HEK293 (cell line): ENCODE results near the gene ENDOV.

Experiments used
- EGR2 ChIP-seq: fragments of 450-650 bp; formaldehyde crosslinking; IDR thresholded peaks from 2 replicates; pipeline ENCODE4 v1.5.1; 2016; ENCODE audit warnings: low read depth, missing biosample characterization, missing genetic modification characterization
- FEZF1 ChIP-seq: fragments of 450-650 bp; formaldehyde crosslinking; IDR thresholded peaks from 2 replicates; pipeline ENCODE4 v1.5.1; 2016; ENCODE audit warnings: missing biosample characterization, missing genetic modification characterization
- WT1 ChIP-seq: fragments of 450-650 bp; formaldehyde crosslinking; IDR thresholded peaks from 2 replicates; pipeline ENCODE4 v1.5.1; 2016; ENCODE audit warnings: missing biosample characterization, missing genetic modification characterization
- YY2 ChIP-seq: fragments of 450-650 bp; formaldehyde crosslinking; IDR thresholded peaks from 2 replicates; pipeline ENCODE4 v1.5.1; 2016; ENCODE audit warnings: missing biosample characterization, missing genetic modification characterization
- ZBTB1 ChIP-seq: fragments of 450-650 bp; formaldehyde crosslinking; IDR thresholded peaks from 2 replicates; pipeline ENCODE4 v1.5.1; 2016; ENCODE audit warnings: missing biosample characterization, missing genetic modification characterization
- ZBTB7A ChIP-seq: fragments of 450-650 bp; formaldehyde crosslinking; IDR thresholded peaks from 2 replicates; pipeline ENCODE4 v1.5.1; 2016; ENCODE audit warnings: low read depth, missing biosample characterization, missing genetic modification characterization
- ZBTB8A ChIP-seq: fragments of 450-650 bp; formaldehyde crosslinking; IDR thresholded peaks from 2 replicates; pipeline ENCODE4 v1.5.1; 2016; ENCODE audit warnings: missing biosample characterization, missing genetic modification characterization
- ZFP3 ChIP-seq: fragments of 450-650 bp; formaldehyde crosslinking; IDR thresholded peaks from 2 replicates; pipeline ENCODE4 v1.5.1; 2016; ENCODE audit warnings: low read depth, missing biosample characterization, missing genetic modification characterization
- ZNF2 ChIP-seq: fragments of 450-650 bp; formaldehyde crosslinking; IDR thresholded peaks from 2 replicates; pipeline ENCODE4 v1.5.1; 2016; ENCODE audit warnings: missing biosample characterization, missing genetic modification characterization
- ZNF324 ChIP-seq: fragments of 450-650 bp; formaldehyde crosslinking; IDR thresholded peaks from 2 replicates; pipeline ENCODE4 v1.5.1; 2016; ENCODE audit warnings: missing biosample characterization, missing genetic modification characterization
- ZNF473 ChIP-seq: fragments of 450-650 bp; formaldehyde crosslinking; IDR thresholded peaks from 2 replicates; pipeline ENCODE4 v1.5.1; 2017; ENCODE audit warnings: missing biosample characterization, missing genetic modification characterization
- ZNF48 ChIP-seq: fragments of 450-650 bp; formaldehyde crosslinking; IDR thresholded peaks from 2 replicates; pipeline ENCODE4 v1.5.1; 2016; ENCODE audit warnings: missing biosample characterization, missing genetic modification characterization
- ZNF610 ChIP-seq: fragments of 450-650 bp; formaldehyde crosslinking; IDR thresholded peaks from 2 replicates; pipeline ENCODE4 v1.5.1; 2016; ENCODE audit warnings: missing biosample characterization, missing genetic modification characterization, borderline replicate concordance
- ZNF623 ChIP-seq: fragments of 450-650 bp; formaldehyde crosslinking; IDR thresholded peaks from 2 replicates; pipeline ENCODE4 v1.5.1; 2016; ENCODE audit warnings: missing biosample characterization, missing genetic modification characterization
- ZNF629 ChIP-seq: fragments of 450-650 bp; formaldehyde crosslinking; IDR thresholded peaks from 2 replicates; pipeline ENCODE4 v1.5.1; 2017; ENCODE audit warnings: missing biosample characterization, missing genetic modification characterization
- ZNF664 ChIP-seq: fragments of 450-650 bp; formaldehyde crosslinking; IDR thresholded peaks from 2 replicates; pipeline ENCODE4 v1.5.1; 2016; ENCODE audit warnings: missing biosample characterization, missing genetic modification characterization
- ZNF76 ChIP-seq: fragments of 450-650 bp; formaldehyde crosslinking; IDR thresholded peaks from 2 replicates; pipeline ENCODE4; 2016; ENCODE audit warnings: low read depth, missing biosample characterization, missing genetic modification characterization, borderline replicate concordance
- ZNF777 ChIP-seq: fragments of 450-650 bp; formaldehyde crosslinking; IDR thresholded peaks from 2 replicates; pipeline ENCODE4 v1.5.1; 2017; ENCODE audit warnings: missing biosample characterization, missing genetic modification characterization, borderline replicate concordance
- ZNF785 ChIP-seq: fragments of 450-650 bp; formaldehyde crosslinking; IDR thresholded peaks from 2 replicates; pipeline ENCODE4 v1.5.1; 2016; ENCODE audit warnings: missing biosample characterization, missing genetic modification characterization
- ZSCAN23 ChIP-seq: fragments of 450-650 bp; formaldehyde crosslinking; IDR thresholded peaks from 2 replicates; pipeline ENCODE4 v1.5.1; 2016; ENCODE audit warnings: missing biosample characterization, missing genetic modification characterization
- ZXDB ChIP-seq: fragments of 450-650 bp; formaldehyde crosslinking; IDR thresholded peaks from 2 replicates; pipeline ENCODE4 v1.5.1; 2016; ENCODE audit warnings: missing biosample characterization, missing genetic modification characterization
- TF ChIP-seq, protein P1 (sequence below): fragments of 450-650 bp; formaldehyde crosslinking; IDR thresholded peaks from 2 replicates; pipeline ENCODE4 v1.5.1; 2016; ENCODE audit warnings: missing biosample characterization, missing genetic modification characterization
- TF ChIP-seq, protein P2 (sequence below): fragments of 450-650 bp; IDR thresholded peaks from 2 replicates; pipeline ENCODE4 v1.5.1; 2018; ENCODE audit warnings: missing biosample characterization, mild to moderate bottlenecking, missing genetic modification characterization
- TF ChIP-seq, protein P3 (sequence below): fragments of 450-650 bp; IDR thresholded peaks from 2 replicates; pipeline ENCODE4 v1.5.1; 2018; ENCODE audit warnings: missing biosample characterization, missing genetic modification characterization
- TF ChIP-seq, protein P4 (sequence below): fragments of 450-650 bp; formaldehyde crosslinking; optimal IDR thresholded peaks from 2 replicates; pipeline ENCODE3; 2016; ENCODE audit warnings: missing biosample characterization, mild to moderate bottlenecking, missing genetic modification characterization
- TF ChIP-seq, protein P5 (sequence below): fragments of 450-650 bp; formaldehyde crosslinking; IDR thresholded peaks from 2 replicates; pipeline ENCODE4 v1.5.1; 2016; ENCODE audit warnings: missing biosample characterization, missing genetic modification characterization
- TF ChIP-seq, protein P6 (sequence below): fragments of 450-650 bp; formaldehyde crosslinking; IDR thresholded peaks from 2 replicates; pipeline ENCODE4 v1.5.1; 2016; ENCODE audit warnings: missing biosample characterization, missing genetic modification characterization
- TF ChIP-seq, protein P7 (sequence below): fragments of 450-650 bp; formaldehyde crosslinking; IDR thresholded peaks from 2 replicates; pipeline ENCODE4 v1.5.1; 2017; ENCODE audit warnings: missing biosample characterization, missing genetic modification characterization

ENDOV gene

DNA sequence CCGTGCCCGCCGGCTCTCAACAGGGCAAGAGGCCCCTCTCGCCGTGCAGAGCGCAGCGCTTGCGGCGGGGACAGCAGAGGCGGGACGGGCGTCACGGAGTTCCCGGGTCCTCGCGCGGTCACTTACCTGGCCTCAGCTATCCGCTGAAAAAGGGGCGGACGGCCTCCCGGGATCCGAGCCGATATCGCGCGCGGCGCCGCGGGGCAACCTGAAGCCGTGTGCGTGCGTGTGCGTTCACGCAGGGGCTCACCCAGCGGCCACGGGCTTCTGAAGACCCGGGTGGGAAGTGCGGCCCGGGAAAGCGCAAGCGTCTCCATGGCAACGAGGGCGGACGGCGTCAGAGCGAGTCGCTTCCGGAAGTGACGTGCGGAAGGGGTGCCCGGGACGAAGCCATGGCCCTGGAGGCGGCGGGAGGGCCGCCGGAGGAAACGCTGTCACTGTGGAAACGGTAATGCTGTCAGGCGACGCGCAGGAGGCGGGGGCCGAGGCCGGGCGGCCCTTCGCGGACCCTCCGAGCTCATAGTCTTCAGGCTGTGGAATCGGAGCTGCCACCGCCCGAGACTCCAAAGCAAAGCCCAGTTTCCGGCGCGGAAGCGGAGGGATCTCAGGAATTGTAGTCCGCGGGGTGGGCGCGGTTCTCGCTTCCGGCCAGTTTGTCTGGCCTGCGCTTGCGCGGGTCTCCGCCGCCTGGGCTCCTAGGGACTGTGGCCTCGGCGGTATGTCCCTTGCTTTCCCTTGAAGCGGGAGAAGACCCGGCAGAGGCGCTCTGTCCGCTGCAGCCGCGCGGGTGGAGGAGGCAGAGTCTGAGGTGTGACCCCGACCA, at the start of gene ENDOV (continued):
- TF ChIP-seq ZNF2 (peak; percentile 91), ZNF664 (tag by site-specific recombination) (no peak), FEZF1 (tag by site-specific recombination) (peak; percentile 39; the same call in 1 of the 2 replicates), ZNF76 (peak; percentile 85), ZNF473 (no peak), ZBTB8A (tag by site-specific recombination) (peak; percentile 74), ZXDB (tag by site-specific recombination) (peak; percentile 95), ZBTB7A (peak; percentile 91; the same call in 1 of the 2 replicates), ZBTB1 (tag by site-specific recombination) (no peak), ZSCAN23 (tag by site-specific recombination) (peak; percentile 77; the same call in 1 of the 2 replicates), ZNF324 (peak; percentile 85), YY2 (peak; percentile 70; the same call in 1 of the 2 replicates), ZNF623 (peak; percentile 47), ZFP3 (tag by site-specific recombination) (no peak), ZNF629 (peak; percentile 98), EGR2 (tag by site-specific recombination) (peak; percentile 57), ZNF610 (tag by site-specific recombination) (peak; percentile 79), ZNF48 (tag by site-specific recombination) (no peak), ZNF777 (tag by site-specific recombination) (no peak), ZNF785 (tag by site-specific recombination) (0 out of 2 replicates have a peak, but pooled peaks have one; percentile 46), WT1 (tag by site-specific recombination) (no peak; the same call in 1 of the 2 replicates)
- TF ChIP-seq, protein P1, sequence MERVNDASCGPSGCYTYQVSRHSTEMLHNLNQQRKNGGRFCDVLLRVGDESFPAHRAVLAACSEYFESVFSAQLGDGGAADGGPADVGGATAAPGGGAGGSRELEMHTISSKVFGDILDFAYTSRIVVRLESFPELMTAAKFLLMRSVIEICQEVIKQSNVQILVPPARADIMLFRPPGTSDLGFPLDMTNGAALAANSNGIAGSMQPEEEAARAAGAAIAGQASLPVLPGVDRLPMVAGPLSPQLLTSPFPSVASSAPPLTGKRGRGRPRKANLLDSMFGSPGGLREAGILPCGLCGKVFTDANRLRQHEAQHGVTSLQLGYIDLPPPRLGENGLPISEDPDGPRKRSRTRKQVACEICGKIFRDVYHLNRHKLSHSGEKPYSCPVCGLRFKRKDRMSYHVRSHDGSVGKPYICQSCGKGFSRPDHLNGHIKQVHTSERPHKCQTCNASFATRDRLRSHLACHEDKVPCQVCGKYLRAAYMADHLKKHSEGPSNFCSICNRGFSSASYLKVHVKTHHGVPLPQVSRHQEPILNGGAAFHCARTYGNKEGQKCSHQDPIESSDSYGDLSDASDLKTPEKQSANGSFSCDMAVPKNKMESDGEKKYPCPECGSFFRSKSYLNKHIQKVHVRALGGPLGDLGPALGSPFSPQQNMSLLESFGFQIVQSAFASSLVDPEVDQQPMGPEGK (tag by site-specific recombination), result peak; percentile 87
- TF ChIP-seq, protein P2, sequence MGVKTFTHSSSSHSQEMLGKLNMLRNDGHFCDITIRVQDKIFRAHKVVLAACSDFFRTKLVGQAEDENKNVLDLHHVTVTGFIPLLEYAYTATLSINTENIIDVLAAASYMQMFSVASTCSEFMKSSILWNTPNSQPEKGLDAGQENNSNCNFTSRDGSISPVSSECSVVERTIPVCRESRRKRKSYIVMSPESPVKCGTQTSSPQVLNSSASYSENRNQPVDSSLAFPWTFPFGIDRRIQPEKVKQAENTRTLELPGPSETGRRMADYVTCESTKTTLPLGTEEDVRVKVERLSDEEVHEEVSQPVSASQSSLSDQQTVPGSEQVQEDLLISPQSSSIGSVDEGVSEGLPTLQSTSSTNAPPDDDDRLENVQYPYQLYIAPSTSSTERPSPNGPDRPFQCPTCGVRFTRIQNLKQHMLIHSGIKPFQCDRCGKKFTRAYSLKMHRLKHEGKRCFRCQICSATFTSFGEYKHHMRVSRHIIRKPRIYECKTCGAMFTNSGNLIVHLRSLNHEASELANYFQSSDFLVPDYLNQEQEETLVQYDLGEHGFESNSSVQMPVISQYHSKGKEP (tag by site-specific recombination), result no peak; the same call in 1 of the 2 replicates
- TF ChIP-seq, protein P3, sequence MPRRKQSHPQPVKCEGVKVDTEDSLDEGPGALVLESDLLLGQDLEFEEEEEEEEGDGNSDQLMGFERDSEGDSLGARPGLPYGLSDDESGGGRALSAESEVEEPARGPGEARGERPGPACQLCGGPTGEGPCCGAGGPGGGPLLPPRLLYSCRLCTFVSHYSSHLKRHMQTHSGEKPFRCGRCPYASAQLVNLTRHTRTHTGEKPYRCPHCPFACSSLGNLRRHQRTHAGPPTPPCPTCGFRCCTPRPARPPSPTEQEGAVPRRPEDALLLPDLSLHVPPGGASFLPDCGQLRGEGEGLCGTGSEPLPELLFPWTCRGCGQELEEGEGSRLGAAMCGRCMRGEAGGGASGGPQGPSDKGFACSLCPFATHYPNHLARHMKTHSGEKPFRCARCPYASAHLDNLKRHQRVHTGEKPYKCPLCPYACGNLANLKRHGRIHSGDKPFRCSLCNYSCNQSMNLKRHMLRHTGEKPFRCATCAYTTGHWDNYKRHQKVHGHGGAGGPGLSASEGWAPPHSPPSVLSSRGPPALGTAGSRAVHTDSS (tag by site-specific recombination), result no peak
- TF ChIP-seq, protein P4, sequence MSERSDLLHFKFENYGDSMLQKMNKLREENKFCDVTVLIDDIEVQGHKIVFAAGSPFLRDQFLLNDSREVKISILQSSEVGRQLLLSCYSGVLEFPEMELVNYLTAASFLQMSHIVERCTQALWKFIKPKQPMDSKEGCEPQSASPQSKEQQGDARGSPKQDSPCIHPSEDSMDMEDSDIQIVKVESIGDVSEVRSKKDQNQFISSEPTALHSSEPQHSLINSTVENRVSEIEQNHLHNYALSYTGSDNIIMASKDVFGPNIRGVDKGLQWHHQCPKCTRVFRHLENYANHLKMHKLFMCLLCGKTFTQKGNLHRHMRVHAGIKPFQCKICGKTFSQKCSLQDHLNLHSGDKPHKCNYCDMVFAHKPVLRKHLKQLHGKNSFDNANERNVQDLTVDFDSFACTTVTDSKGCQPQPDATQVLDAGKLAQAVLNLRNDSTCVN (tag by site-specific recombination), result peak; percentile 91
- TF ChIP-seq, protein P5, sequence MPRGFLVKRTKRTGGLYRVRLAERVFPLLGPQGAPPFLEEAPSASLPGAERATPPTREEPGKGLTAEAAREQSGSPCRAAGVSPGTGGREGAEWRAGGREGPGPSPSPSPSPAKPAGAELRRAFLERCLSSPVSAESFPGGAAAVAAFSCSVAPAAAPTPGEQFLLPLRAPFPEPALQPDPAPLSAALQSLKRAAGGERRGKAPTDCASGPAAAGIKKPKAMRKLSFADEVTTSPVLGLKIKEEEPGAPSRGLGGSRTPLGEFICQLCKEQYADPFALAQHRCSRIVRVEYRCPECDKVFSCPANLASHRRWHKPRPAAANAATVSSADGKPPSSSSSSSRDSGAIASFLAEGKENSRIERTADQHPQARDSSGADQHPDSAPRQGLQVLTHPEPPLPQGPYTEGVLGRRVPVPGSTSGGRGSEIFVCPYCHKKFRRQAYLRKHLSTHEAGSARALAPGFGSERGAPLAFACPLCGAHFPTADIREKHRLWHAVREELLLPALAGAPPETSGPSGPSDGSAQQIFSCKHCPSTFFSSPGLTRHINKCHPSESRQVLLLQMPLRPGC (tag by site-specific recombination), result peak; percentile 78
- TF ChIP-seq, protein P6, sequence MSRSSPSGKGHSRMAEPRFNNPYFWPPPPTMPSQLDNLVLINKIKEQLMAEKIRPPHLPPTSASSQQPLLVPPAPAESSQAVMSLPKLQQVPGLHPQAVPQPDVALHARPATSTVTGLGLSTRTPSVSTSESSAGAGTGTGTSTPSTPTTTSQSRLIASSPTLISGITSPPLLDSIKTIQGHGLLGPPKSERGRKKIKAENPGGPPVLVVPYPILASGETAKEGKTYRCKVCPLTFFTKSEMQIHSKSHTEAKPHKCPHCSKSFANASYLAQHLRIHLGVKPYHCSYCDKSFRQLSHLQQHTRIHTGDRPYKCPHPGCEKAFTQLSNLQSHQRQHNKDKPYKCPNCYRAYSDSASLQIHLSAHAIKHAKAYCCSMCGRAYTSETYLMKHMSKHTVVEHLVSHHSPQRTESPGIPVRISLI, result no peak
- TF ChIP-seq, protein P7, sequence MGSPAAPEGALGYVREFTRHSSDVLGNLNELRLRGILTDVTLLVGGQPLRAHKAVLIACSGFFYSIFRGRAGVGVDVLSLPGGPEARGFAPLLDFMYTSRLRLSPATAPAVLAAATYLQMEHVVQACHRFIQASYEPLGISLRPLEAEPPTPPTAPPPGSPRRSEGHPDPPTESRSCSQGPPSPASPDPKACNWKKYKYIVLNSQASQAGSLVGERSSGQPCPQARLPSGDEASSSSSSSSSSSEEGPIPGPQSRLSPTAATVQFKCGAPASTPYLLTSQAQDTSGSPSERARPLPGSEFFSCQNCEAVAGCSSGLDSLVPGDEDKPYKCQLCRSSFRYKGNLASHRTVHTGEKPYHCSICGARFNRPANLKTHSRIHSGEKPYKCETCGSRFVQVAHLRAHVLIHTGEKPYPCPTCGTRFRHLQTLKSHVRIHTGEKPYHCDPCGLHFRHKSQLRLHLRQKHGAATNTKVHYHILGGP (tag by site-specific recombination), result no peak
